ENCODE data around the gene WNT9A.

DNA sequence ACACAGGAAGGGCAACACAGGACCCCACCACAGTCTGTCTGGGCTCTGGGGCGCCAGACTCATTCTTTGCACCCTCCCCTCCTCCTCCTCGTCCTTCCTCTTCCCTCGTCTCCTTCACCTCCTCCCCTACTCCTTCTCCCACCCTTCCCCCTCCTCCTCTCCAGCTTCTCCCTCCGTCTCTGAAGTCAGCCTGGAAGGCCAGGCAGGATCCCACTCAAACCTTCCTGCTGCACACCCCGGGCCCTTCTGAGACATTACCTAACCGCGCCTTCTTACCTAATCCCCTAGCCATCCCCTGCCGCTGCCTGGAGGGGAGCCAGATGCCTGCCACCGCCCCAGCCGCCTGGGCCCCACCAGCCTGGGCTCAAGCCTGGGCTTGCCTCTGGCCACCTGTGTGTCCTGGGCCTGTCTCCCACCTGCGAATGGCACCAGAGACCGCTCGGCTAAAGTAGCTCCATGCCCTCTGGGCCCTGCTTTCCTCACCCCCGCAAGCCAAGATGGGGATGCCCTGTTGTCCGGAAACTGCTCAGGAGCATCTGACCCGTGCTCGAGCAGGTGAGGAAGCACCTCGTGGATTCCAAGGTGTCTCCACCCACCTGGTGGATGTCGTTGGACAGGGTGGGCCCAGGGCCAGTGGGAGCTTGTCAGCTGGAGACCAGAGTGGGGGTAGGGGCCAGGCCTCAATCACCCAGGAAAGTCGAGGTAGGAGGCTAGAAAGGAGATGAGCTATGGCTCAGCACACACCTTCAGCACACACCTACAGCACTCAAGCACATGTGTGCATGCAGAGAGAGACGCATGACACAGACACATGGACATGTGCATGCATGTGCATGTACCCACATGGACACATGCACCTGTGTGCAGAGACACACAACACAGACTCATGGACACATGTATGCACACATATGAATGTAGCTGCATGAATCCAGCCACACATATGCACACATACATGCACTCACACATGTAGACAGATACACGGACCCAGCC is 31.9 kb downstream of the WNT9A start:
- no peak for TF ChIP-seq POLR2A (IDR thresholded peaks at IDR 0.05)
- TF ChIP-seq, protein P1, sequence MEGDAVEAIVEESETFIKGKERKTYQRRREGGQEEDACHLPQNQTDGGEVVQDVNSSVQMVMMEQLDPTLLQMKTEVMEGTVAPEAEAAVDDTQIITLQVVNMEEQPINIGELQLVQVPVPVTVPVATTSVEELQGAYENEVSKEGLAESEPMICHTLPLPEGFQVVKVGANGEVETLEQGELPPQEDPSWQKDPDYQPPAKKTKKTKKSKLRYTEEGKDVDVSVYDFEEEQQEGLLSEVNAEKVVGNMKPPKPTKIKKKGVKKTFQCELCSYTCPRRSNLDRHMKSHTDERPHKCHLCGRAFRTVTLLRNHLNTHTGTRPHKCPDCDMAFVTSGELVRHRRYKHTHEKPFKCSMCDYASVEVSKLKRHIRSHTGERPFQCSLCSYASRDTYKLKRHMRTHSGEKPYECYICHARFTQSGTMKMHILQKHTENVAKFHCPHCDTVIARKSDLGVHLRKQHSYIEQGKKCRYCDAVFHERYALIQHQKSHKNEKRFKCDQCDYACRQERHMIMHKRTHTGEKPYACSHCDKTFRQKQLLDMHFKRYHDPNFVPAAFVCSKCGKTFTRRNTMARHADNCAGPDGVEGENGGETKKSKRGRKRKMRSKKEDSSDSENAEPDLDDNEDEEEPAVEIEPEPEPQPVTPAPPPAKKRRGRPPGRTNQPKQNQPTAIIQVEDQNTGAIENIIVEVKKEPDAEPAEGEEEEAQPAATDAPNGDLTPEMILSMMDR (IDR thresholded peaks at IDR 0.05), result no peak
